Measurements from ENCODE around the gene MISP3. TPM values are rescaled to one million over a fixed set of nuclear protein-coding genes. Genes with fewer than 3 reads are reported as not detected.
A peak's percentile ranks its signal among the peaks of the same experiment; 100 is the strongest.

Gene MISP3
- total RNA-seq, 2 donors from 2014 or later: 1.7 to 2.7 TPM

DNA sequence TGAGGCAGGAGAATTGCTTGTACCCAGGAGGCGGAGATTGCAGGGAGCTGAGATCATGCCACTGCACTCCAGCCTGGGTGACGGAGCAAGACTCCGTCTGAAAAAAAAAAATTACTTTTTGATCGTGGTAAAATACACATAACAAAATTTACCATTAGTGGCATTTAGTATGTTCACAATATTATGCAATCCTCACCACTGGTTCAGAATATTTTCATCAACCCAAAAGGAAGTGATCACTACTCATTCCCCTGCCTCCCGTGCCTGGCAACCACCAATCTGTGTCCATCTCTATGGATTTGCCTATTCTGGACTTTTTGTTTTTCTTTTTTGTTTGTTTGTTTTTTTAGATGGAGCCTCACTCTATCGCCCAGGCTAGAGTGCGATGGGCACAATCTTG lies 9.5 kb upstream of the MISP3 start:
- no peak for DNase-seq (ENCODE audit: low spot score)
- no peaks in the 10 kb centered on the region for H3K9me3 ChIP-seq
- peaks cover 0 to 10% of the 10 kb centered on the region in 2 donors for H3K4me1 ChIP-seq (ENCODE audit: control insufficient read depth in 1 of 2, low read depth in 2 of 2)
- H3K36me3 ChIP-seq: no peaks in the 10 kb centered on the region
- H3K27ac ChIP-seq: no peak overlapping the region
- no peak for ATAC-seq (ENCODE audit: insufficient number of reproducible peaks, low FRiP score, low read depth)
- no peak overlapping the region for H3K4me3 ChIP-seq
- no peaks in the 10 kb centered on the region for H3K27me3 ChIP-seq (replicated peaks; ENCODE audit: insufficient read depth)
- TF ChIP-seq, protein P1, sequence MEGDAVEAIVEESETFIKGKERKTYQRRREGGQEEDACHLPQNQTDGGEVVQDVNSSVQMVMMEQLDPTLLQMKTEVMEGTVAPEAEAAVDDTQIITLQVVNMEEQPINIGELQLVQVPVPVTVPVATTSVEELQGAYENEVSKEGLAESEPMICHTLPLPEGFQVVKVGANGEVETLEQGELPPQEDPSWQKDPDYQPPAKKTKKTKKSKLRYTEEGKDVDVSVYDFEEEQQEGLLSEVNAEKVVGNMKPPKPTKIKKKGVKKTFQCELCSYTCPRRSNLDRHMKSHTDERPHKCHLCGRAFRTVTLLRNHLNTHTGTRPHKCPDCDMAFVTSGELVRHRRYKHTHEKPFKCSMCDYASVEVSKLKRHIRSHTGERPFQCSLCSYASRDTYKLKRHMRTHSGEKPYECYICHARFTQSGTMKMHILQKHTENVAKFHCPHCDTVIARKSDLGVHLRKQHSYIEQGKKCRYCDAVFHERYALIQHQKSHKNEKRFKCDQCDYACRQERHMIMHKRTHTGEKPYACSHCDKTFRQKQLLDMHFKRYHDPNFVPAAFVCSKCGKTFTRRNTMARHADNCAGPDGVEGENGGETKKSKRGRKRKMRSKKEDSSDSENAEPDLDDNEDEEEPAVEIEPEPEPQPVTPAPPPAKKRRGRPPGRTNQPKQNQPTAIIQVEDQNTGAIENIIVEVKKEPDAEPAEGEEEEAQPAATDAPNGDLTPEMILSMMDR (IDR thresholded peaks at IDR 0.05): no peak

DNA sequence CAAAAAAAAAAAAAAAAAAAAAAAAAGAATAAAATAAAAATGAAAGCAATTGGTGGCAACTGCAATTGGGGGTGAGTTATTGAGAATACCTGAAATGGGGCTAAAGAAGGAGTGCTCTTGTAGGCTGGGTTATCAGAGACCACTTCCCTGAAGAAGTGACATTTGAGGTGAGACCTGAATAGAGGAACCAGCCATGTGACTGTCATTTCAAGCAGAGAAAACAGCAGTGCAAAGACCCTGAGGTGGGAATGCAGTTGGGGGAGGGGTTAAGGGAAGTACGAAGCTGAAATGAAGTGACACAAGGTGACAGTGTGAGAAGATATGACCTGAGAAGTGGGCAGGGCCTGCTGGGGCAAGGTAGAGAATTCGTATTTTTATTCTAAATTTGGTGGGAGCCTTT lies 6.5 kb upstream of the MISP3 start:
- Histone ChIP-seq H3K9me3 (no peaks in the 10 kb centered on the region), H3K4me3 (no peak overlapping the region), H3K27ac (no peak overlapping the region), H3K27me3 (replicated peaks; ENCODE audit: insufficient read depth) (no peaks in the 10 kb centered on the region), H3K4me1 (ENCODE audit: control insufficient read depth in 1 of 2, low read depth in 2 of 2) (no peaks in the 10 kb centered on the region), H3K36me3 (no peaks in the 10 kb centered on the region)
- no peak for ATAC-seq (ENCODE audit: insufficient number of reproducible peaks, low FRiP score, low read depth)
- DNase-seq (ENCODE audit: low spot score): no peak
- TF ChIP-seq, protein P1 (IDR thresholded peaks at IDR 0.05): no peak

GRCh38 chr19:14070268-14071050 lies 2.1 kb upstream of the MISP3 start:
- peaks cover 3 to 31% of the 10 kb centered on the region in 2 donors for H3K4me1 ChIP-seq (ENCODE audit: control insufficient read depth in 1 of 2, low read depth in 2 of 2)
- DNase-seq (ENCODE audit: low spot score): no peak
- H3K9me3 ChIP-seq: no peaks in the 10 kb centered on the region
- H3K4me3 ChIP-seq: no peak overlapping the region
- H3K36me3 ChIP-seq: no peaks in the 10 kb centered on the region
- ATAC-seq (ENCODE audit: insufficient number of reproducible peaks, low FRiP score, low read depth): no peak
- TF ChIP-seq, protein P1 (IDR thresholded peaks at IDR 0.05): no peak
- no peak overlapping the region for H3K27ac ChIP-seq
- H3K27me3 ChIP-seq (replicated peaks; ENCODE audit: insufficient read depth): no peaks in the 10 kb centered on the region

GRCh38 chr19:14073261-14073924 lies 807 bp downstream of the MISP3 start:
- TF ChIP-seq, protein P1 (IDR thresholded peaks at IDR 0.05): no peak
- H3K36me3 ChIP-seq: no peaks in the 10 kb centered on the region
- peak overlapping the region; percentile 84 to 95 for H3K27ac ChIP-seq
- DNase-seq (ENCODE audit: low spot score) (no peak), ATAC-seq (ENCODE audit: insufficient number of reproducible peaks, low FRiP score, low read depth) (peak; percentile 16)
- no peaks in the 10 kb centered on the region for H3K27me3 ChIP-seq (replicated peaks; ENCODE audit: insufficient read depth)
- H3K9me3 ChIP-seq: no peaks in the 10 kb centered on the region
- peak overlapping the region; percentile 92 for H3K4me3 ChIP-seq
- H3K4me1 ChIP-seq (ENCODE audit: control insufficient read depth in 1 of 2, low read depth in 2 of 2): peaks cover 6 to 38% of the 10 kb centered on the region in 2 donors
